ENCODE data around the gene SGPP1.

DNA sequence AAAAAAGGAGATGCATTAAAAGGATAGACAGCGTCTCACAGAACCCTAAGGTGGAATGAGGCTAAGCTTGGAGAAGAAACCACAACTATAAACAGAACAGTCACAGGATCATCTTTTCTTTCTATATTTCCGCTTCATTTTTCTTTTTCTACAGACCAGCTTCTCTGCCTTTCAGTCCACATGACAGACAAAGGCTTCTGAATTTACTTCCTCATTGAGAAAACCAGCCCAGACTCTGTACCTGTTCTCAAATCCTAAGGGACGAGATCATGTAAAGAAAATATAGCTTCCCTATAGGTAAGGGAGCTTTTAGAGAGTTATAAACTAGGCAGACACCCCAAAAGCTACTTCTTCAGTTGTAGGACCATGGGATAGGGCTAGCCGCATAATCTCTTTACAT, 17.4 kb downstream of the SGPP1 start:
- TF ChIP-seq, protein P1, sequence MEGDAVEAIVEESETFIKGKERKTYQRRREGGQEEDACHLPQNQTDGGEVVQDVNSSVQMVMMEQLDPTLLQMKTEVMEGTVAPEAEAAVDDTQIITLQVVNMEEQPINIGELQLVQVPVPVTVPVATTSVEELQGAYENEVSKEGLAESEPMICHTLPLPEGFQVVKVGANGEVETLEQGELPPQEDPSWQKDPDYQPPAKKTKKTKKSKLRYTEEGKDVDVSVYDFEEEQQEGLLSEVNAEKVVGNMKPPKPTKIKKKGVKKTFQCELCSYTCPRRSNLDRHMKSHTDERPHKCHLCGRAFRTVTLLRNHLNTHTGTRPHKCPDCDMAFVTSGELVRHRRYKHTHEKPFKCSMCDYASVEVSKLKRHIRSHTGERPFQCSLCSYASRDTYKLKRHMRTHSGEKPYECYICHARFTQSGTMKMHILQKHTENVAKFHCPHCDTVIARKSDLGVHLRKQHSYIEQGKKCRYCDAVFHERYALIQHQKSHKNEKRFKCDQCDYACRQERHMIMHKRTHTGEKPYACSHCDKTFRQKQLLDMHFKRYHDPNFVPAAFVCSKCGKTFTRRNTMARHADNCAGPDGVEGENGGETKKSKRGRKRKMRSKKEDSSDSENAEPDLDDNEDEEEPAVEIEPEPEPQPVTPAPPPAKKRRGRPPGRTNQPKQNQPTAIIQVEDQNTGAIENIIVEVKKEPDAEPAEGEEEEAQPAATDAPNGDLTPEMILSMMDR (conservative IDR thresholded peaks at IDR 0.05; ENCODE audit: low read length): no peak
- TF ChIP-seq EZH2phosphoT487 (IDR thresholded peaks at IDR 0.05; ENCODE audit: borderline replicate concordance, low read depth, low read length): no peak
